IPS-NIHi7 (cell line): Measurements from ENCODE around the gene SLC35G2.
"Not testable (repeated sequence)": the region's sequence is repeated elsewhere in the genome, so short reads cannot be mapped to it uniquely, and the experiment has no call there.

Experiments
- DNase-seq: peaks from one replicate; pipeline ENCODE4 v3.0.0; 2012; ENCODE audit warnings: mixed read lengths; ENCODE audit errors: extremely low spot score

Gene SLC35G2

GRCh38 chr3:136885357-136886213 lies 66.7 kb downstream of the SLC35G2 start:
- DNase-seq = no peak

- DNase-seq = no peak
Measured at GRCh38 chr3:136889947-136890346, 71.0 kb downstream of the SLC35G2 start.

GRCh38 chr3:136891934-136892855 lies 73.3 kb downstream of the SLC35G2 start:
- DNase-seq = no peak

- DNase-seq = no peak
Measured at GRCh38 chr3:136893848-136894443, 75.0 kb downstream of the SLC35G2 start.

GRCh38 chr3:136897171-136897570 lies 78.2 kb downstream of the SLC35G2 start:
- not testable (repeated sequence) for DNase-seq

GRCh38 chr3:136898549-136898948 lies 79.6 kb downstream of the SLC35G2 start:
- no peak for DNase-seq

- DNase-seq = no peak
Measured at GRCh38 chr3:136898954-136899353, 80.0 kb downstream of the SLC35G2 start.

- DNase-seq = no peak
Measured at GRCh38 chr3:136899622-136900158, 80.8 kb downstream of the SLC35G2 start.

- DNase-seq = not testable (repeated sequence)
Measured at GRCh38 chr3:136900694-136901093, 81.8 kb downstream of the SLC35G2 start.

GRCh38 chr3:136901391-136901790 lies 82.5 kb downstream of the SLC35G2 start:
- no peak for DNase-seq

GRCh38 chr3:136902530-136902929 lies 83.6 kb downstream of the SLC35G2 start:
- not testable (repeated sequence) for DNase-seq

GRCh38 chr3:136903899-136904298 lies 85.0 kb downstream of the SLC35G2 start:
- no peak for DNase-seq

GRCh38 chr3:136904746-136905145 lies 85.8 kb downstream of the SLC35G2 start:
- DNase-seq = no peak
